NCI-H526 treated with DMSO at 0.1 percent for 48 hours (cell line): ENCODE results near the gene ABLIM1.

ENCODE experiments used
- DNase-seq: peaks from one replicate; lab custom pipeline; 2025; lab: John Stamatoyannopoulos, UW

ABLIM1 gene

DNA sequence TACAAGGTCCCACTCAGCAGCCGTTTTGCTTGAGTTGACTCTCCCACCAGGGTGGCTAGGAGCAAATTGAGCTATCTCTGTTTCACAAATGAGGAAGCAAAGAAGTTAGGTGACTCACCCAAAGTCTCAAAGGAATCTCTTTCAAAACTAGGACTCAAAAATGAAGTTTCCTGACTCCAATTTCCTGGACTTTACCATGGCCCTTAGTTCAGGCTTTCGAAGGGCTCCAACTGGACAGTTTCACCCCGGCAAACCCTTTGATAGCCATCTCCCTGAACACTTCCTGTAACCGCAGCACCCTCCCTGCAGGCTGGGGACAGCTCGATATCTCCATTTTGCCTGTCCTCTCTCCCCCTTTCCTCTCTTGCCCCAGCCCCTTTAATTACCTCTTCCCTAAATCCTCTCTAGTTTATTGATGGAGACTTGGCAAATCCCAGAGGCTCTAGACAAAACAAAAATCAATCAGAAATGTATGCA is 249.1 kb downstream of the ABLIM1 start:
- no peak for DNase-seq

DNA sequence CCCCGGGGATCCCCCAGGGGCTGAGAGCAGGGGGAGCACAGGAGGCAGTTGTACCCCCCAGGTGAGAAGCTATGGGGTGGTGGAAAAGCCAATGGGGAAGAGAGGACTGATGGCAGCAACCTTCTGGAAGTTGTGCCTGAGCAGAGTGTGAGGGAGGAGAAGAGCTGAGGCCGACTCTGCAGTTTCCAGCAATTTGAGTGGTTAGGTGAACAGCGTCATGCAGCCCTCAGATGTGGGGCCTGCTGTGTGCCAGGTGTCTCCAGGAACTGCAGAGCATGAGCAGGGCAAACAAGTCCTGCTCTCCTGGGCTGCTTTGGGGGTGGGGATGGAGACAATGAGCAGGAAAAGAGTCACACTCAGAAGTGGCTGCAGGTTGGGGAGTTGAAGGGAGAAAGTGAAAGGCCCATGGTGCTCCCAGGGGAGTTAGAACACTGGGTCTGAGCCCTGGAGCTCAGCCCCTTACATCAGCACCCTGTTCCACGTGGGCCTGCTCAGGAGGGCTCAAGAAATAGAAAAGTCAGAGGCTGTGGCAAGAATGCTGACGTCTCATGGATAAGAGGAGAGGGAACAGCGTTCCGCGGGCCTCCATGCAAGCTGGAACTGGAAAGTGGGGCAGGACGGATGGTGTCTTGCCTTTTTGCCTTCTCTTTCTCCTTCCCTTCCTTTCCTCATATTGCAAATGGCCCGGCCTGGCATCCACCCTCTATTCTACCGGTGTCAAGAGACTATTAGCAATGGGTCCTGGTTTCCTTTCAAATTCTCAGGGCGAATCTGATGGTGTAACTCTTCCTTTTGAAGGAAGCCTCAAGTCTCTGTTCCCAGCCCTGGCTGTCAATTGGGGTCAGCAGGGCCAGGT is 249.7 kb downstream of the ABLIM1 start:
- DNase-seq = no peak

DNA sequence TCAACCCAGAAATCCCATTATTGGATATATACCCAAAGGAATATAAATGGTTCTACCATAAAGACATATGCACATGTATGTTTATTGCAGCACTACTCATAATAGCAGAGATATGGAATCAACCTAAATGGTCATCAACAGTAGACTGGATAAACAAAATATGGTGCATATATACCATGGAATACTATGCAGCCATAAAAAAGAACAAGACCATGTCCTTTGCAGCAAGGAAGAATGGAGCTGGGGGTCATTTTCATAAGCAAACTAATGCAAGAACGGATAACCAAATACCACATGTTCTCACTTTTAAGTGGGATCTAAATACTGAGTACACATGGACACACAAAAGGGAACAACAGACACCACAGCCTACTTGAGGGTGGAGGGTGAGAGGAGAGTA is 251.6 kb downstream of the ABLIM1 start:
- no peak for DNase-seq

DNA sequence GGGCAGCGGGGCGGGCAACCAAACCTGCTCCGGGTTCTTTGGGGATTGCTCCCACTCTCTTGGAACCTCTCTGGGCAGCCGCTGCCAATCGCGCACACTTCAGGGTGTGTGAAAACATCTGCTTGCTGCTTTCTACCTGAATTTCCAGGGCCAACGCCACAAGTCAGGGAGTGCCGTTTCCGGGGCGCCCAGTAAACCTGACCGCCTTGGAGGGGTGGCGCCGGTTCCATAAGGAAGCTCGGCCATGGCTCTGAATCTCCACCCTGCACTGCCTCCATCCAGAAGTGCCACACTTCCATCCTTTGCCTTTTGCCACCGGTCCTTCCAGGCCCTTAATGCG is 253.1 kb downstream of the ABLIM1 start:
- DNase-seq = no peak

DNA sequence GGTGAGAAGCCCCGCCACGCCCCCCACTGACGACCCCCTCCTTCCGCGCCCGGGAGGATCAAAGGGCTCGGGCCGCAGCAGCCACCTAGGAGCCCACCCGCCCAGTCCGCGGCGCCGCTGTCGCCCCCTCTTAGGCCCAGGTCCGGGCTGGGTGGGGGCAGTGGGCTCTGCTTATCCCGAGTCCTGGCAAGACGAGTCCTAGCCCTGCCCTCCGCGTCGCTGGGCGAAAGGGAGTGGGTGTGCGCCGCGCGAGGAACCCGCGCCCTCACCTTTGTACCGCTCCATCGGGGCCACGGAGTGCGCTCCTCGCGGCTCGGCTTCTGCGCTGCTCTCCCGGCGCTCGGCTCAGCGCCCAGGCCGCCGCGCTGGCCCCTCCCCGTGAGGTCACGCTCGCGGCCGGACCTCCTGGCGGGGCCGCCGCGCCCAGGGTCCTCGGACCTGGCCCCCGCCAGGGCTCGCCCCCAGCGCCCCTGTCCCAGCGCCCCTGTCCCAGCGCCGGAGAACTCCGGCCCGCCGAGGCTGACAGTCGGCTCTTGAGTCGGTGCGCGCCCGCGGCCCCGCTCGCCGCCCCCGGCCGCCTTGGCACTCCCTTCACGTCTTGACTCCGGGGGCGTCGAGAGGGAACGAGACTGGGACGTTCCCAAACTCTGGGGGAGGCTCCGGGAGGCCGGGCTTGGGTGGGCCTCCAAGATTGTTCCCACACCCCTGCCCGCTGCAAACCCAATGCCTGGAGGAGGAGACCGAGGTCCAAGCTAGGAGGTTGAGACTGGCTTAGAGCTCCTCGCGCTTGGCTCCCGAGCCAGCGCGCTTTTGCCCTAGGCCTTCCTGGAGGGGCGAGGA is 253.7 kb downstream of the ABLIM1 start, which contains the start of gene AFAP1L2:
AFAP1L2 (minus strand) TSS at position 332 of the 840 bp plus-strand sequence; CDS start at position 285, 47 bp downstream.
- no peak for DNase-seq

DNA sequence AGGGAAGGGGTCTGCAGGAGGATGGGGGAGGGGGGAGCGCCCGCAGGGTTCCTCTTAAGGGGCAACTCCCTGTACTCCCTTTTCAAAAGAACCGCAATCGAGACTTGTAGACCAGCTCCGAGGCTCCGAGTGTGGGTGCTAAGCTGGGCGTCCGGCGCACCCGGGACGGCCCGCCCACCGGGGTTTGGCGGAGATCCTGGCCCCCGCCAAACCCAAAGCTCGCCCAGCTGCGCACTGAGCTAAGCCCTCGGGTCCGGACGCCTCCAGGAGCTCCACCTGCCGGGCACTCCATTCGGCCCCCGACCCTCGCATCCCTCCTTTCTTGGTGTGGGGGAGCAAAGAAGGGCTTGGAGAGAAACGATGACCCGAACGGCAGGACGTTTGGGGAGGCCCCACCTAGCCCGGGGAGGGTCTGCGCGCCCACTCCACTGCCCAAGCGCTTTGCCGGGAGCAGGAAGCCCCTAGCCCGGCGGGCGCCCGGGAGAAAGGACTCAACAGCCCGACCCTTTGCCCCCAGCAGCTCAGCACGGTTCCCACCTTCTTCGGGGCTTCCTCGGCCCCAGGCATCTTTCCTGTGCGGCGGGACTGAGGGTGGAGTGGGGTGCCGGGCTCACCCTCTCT is 254.4 kb downstream of the ABLIM1 start:
- DNase-seq = no peak

DNA sequence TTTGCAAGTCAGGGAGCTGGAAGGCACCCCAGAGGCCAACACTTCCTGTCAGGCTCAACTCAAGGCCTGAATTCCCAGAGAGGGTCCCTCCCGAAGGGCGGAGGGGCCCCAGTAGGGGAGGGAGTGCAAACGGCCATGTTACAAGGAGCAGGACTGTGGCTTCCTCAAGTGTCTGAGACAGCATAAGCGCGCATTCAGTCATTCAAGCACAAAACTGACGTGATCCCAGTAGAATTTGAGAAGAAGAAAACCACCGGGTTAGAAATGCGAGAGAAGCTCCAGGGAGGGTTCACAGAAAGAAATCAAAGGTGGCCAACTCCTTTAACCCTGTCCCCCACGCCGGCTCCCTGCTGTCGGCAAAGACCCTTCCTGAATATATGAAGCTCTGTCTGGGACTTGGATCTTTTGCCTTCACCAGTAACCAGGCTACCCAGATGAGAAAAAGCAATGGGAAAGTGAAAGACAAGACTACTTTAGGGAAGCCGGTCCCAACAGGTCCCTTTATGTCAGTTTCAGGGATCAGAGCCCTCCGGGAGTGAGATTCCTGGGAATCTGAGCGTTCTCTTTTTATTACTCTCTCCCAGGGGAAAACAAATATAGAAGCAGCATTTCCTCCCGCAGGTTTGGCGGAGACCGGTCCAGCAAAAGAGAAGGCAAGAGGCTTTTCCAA is 255.1 kb downstream of the ABLIM1 start:
- DNase-seq = no peak

DNA sequence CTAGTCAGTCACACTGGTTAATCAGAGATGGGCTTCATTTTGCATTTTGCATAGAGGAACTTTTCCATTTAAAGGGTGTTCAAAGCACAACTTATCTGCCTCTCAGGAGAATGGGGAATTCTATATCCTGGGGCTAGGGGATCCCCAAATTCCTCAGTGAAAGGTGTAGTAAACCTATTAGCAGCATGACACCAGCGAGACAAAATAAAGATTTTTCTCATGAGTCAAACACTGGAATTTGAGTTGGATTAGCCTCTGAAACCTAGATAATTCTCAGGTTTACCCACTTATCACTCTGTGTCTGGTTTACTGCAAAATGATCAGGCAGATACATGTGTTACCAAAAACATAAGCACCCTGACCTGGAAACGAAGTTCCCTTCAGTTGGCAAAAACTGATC is 255.8 kb downstream of the ABLIM1 start:
- no peak for DNase-seq

DNA sequence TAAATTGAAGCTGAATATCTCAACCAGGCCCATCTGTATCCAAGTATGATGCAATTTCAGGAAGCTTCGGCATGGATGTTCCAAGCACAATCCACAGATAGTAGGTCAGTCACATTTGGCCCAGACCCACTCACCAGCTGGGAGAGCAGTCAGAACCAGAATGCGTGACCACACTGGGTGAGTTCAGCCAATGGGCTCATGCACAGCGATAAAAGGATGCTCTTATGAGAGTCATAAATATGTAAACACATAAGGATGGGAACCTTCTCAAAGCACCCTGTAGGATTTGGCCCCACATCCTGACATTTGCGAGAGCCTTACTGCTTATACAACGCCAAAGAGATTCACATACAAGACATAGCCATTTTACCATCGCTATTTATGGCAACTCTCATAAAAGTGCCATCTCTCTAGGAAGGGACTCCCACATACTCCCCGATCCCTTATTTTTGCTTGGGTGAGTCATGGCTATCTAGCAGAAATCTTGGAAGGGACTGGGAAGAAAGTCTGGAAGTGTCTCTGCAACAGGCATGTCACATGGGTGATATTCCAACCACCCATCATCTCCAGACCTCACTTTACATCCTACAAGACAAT is 256.8 kb downstream of the ABLIM1 start:
- DNase-seq = no peak

DNA sequence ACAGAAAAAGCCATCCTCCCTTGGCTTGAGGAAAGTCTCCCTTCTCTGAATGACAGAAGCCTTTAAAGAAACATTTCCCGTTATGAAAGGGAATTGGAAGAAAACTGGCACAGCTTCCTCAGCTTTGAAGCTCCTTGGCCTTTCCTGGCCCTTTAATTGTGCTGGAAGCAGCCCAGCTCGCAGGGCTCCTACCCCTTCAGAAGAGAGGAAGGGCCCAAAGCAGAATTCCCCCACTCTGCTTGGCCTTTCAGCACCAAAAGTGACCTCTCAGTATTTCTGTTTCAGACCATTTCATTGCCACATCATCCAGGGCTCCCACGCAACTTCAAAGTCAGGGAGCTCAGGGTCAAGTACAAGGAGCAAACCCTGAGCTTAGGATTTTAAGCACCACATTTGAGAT is 258.0 kb downstream of the ABLIM1 start:
- no peak for DNase-seq

DNA sequence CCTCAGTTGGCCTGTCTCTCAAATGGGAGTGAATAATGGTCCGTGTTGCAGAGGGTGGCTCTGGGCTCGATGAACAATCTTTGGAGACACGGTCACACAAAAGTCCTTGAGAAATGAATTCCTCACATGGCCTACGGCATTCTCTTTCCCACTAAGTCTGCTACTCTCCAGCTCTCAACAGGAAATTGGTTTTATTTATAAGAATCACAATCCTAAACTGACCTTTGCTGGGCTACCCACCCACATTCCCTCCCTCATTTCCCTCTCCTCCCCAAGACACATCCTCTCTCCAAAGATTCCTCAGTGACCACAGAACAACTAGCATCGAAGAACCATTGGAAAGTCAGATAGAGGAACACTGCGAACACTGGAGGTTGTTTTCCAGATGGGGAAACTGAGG is 258.5 kb downstream of the ABLIM1 start:
- no peak for DNase-seq

DNA sequence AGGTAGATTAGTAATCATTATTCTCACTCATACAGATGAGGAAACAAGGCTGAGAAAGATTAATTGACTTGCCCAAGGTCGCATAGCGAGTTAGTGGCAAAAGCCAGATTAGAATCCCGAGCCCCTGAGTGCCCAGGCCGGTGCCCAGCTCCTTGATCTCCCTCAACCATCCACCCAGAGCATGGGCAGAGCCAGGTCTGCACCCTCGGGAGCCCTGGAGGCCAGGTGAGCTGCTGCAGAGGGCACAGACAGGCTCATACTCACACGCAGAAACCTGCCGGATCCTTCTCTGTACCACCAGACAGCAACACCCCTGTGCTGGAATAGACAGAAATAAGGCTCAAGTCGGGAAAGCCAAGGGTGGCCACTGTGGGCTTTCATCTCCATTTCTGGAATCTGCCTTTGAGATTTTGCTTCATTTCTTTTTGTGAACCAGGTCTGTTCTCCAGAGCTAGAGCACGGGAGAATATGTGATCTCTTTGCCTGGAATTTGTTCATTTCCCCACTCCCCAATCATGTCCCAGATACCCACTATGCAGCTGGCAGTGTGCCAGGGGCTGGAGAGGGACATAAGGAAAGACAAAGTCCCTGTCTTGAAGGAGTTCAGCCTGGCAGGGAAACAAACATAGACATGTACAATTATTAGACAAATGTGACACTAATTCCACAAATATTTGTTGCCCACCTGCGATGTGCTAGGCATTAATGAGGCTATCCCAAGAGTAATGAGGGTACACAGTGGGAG is 259.3 kb downstream of the ABLIM1 start:
- DNase-seq = no peak

DNA sequence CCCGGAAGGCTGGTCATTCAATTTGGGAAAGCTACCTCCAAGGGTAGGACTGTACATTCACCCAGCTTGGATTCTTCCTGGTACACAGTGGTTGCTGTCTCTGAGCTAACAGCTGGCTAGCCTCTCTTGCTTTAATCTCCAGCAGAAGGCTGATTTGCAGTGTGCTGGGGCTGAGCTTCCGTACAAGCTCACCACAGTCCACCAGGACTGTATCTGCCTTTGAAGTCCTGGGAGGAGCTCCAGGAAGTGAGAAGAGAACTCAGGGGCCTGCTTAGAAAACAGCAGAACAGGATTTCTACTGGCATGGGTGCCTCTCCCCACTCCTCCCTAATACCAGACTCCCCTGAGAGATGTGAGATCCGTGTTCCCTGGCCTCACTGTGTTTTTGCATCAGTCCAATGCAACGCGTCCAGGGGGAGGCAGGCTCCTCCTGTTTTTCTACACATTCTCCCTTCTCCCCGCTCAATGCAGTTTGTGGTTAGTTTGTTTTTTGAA is 260.4 kb downstream of the ABLIM1 start:
- no peak for DNase-seq

DNA sequence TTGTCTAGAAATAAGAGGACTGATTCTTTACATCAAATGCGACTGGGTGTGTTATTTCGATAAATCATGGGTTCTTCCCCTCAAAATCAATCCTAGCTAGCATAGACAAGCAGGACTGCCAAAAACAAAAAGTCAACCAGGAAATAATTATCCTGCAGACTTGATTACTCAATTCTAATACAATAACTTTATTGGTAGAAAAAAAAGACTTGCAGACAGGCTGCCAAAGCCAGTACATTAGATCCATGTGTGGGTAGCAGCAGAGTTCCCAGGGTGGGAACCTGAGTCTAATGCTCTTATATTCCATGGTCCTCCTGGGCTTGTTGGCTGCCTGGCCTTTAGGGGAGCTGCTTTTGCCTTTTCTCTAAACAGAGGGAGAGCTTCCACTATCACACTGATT is 261.6 kb downstream of the ABLIM1 start:
- no peak for DNase-seq

DNA sequence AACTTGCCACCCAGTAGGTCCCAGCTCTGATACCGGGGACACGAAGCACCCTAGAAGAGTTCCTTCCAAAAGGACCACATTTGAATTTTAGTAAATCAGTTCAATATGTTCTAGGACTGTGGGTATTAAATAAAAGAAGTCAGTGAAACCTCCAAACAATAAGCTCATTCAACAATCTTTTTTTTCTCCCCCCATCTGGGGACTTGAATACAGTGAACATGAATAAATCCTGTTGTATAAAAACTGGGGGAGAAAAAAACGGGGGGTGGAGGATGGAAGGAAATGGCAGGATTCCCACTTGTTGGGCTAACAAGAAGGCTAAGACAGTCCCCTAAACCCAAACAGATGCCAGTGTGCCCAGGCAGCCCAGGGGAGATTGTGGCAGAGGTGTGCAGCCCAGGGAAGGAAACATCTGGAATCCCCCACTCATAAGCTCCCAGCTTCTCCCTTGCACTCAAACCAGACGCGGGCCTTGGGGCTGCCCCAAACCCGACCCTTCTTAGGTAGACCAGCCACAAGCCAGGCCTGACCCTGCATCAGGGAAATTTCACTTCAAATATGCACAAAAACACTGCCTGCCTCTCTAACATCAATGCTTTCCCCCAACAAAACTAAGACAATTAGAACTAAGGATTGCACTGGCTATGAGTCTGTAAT is 262.6 kb downstream of the ABLIM1 start:
- no peak for DNase-seq

DNA sequence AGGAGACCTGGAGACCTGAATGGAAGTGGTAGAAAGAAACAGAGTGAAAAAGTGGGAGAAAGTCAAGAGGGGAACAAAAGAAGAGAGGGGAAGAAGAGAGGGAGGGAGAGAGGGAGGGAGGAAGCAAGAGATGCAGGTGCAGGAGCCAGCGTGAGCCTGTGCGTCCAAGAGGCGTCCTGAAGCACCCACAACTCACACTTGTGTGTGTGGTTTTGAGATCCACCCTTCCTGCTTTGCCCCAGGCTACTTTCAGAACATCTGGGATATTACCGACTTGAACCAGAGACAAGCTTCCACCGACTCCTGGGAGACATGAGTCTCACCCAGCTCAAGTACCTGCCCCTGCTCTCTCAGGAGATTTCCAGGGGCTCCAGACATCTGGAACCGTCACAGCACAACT is 263.5 kb downstream of the ABLIM1 start:
- DNase-seq = no peak

DNA sequence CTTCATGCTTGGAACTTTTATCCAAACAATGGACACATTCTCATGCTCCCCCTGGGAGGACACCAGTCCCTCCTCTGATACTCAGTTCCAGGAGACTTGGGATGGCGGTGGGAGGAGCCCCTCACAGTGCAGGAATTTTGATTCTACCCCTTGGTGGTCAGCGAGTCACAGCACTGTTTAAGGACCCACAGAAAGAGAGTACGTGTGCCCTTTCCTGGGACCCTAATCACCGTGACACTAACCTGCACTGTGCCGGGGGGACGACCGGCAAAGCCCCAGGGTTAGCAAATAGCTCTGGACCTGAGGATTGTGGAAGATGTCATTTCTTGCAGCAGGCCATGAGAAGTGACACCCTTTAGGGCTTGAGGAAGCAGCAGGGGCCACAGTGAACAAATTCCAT is 264.2 kb downstream of the ABLIM1 start:
- DNase-seq = no peak

DNA sequence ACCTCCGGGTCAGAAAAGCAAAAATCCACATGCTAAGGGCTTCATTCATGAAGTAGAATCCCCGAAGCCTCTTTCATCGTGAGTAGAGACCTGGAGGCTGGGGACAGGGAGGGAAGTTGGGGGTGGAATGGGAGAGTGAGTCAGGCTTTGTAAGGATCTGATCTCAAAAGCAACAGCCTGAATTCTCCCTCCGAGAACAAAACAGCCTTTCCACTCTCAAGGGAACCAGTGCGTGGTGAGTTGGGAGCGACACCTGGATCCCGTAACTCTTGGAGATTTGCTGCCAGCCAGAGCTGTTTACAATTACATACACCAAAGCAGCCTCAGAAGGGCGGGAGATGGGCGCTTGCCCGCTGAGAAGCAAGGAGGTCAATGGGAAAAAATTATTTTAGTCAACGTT is 264.6 kb downstream of the ABLIM1 start:
- DNase-seq = no peak

DNA sequence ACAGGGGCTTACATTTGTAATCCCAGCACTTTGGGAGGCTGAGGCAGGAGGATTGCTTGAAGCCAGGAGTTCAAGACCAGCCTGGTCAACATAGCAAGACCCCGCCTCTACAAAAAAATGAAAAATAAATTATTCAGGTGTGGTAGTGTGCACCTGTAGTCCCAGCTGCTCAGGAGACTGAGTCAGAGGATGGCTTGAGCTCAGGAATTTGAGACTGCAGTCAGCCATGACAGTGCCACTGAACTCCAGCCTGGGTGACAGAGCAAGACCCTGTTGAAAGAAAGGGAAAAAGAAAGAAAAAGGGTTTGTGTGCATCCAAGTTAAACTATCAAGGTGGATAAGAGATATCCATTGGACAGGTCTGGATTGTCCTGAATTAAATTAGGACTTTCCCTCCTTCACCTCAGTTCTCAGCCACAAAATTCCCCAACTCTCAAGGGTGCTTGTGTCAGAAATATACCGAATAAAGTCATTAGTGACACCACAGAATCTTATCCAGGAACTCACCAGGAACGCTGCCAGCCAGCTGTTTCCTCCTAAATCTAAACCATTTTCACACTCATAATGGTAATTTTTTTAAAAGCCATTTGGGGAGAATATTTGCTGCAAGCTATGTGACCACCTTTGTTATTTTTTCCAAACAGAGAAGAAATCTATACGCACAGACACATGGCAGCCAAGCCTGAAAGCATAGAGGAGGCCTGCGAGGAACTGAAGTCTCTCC is 265.8 kb downstream of the ABLIM1 start:
- DNase-seq = no peak

DNA sequence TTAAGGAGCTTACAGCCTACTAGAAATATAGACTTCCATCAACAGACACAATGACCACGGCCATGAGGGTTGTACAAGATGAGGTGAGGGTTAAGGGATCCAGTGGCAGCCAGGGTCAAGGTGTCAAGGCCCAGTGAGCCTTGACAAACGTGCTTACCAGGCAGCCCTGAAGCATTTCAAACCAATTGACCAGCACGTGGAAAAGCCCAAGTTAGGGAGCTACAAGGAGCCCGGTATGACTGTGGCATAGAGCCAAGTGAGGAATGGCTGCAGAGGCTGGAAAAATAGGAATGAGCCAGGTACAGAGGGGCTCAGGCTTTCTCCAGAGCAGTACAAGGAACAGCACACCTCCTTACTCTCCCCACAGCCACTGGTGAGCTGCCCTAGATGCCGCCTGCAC is 266.5 kb downstream of the ABLIM1 start:
- DNase-seq = no peak
